K562 (cell line): ENCODE measurements around the gene PTGES3L. TPM values are rescaled to one million over a fixed set of nuclear protein-coding genes. Genes with fewer than 3 reads are reported as not detected.

Source experiments
- CREB1 ChIP-seq, 2 experiments: sonication (generic) in 1 of 2; formaldehyde crosslinking in 1 of 2; IDR thresholded peaks; 2 replicates each; pipeline versions ENCODE4 v1.6.1 to v1.8.0; 2012 to 2022; ENCODE audit warnings: inconsistent platforms in 1 of 2, mild to moderate bottlenecking in 1 of 2, missing genetic modification reagents in 1 of 2, moderate library complexity in 1 of 2
- ILF3 ChIP-seq: fragments of 450-650 bp; IDR thresholded peaks from 2 replicates; pipeline ENCODE4 v1.6.1; 2018; ENCODE audit warnings: antibody characterized with exemption, mild to moderate bottlenecking, moderate library complexity, borderline replicate concordance
- KDM5B ChIP-seq: fragments of 200-600 bp; sonication (generic); IDR thresholded peaks from 2 replicates; pipeline ENCODE4 v1.6.1; 2012; ENCODE audit warnings: low read depth, mild to moderate bottlenecking, moderate library complexity, low read length, control low read depth, inconsistent platforms; ENCODE audit not compliant: insufficient replicate concordance
- ZKSCAN1 ChIP-seq: fragments of 150-350 bp; IDR thresholded peaks from 2 replicates; pipeline ENCODE4 v1.6.1; 2016; ENCODE audit warnings: low read depth, low read length
- ZNF431 ChIP-seq: sonication (generic); formaldehyde crosslinking; IDR thresholded peaks from 2 replicates; pipeline ENCODE4 v1.8.0; 2022; ENCODE audit warnings: mild to moderate bottlenecking, missing genetic modification reagents
- polyA plus RNA-seq, 8 experiments: library from polyadenylated mRNA; depleted of rRNA in 4 of 8; stranded (reverse) in 5 of 8; unstranded in 3 of 8; fragments of >200 nt; fragmentation: Nextera tagmentation in 2 of 8; fragmentation: Illumina TruSeq in 1 of 8; extraction: Ambion mirVana in 2 of 8; extraction: Trizol in 1 of 8; gene quantifications; 2 replicates each; pipeline versions ENCODE4 v1.2.1 to v1.2.3, GENCODE V29; 2011 to 2014; ENCODE audit warnings: inconsistent platforms in 1 of 8, missing spikeins in 1 of 8
- total RNA-seq, 7 experiments: library from RNA; depleted of rRNA in 6 of 7; stranded (reverse); fragments of >200 nt in 6 of 7; fragmentation: Illumina TruSeq in 2 of 7; extraction: Trizol in 2 of 7; gene quantifications; 2 replicates each; pipeline versions ENCODE4 v1.2.1 to v1.2.3, GENCODE V29; 2011 to 2021; ENCODE audit warnings: low replicate concordance in 1 of 7
- TF ChIP-seq, protein P1 (sequence below), 3 experiments: fragments of 200-800 bp in 1 of 3; fragments of 250-450 bp in 1 of 3; fragments of 450-650 bp in 1 of 3; sonication (Bioruptor Pico) in 1 of 3; sonication (Bioruptor generic) in 1 of 3; formaldehyde crosslinking in 1 of 3; IDR thresholded peaks; 2 replicates each; pipeline versions ENCODE4 v1.6.1 to v1.8.0; 2016 to 2022; ENCODE audit warnings: mild to moderate bottlenecking in 2 of 3, missing genetic modification characterization in 2 of 3, missing compliant biosample characterization in 1 of 3, moderate library complexity in 1 of 3
- TF ChIP-seq, protein P2 (sequence below): fragments of 250-450 bp; sonication (Bioruptor Pico); IDR thresholded peaks from 2 replicates; pipeline ENCODE4 v1.5.0; 2020; ENCODE audit warnings: mild to moderate bottlenecking, borderline replicate concordance
- TF ChIP-seq, protein P3 (sequence below), 2 experiments: fragments of 450-650 bp; conservative IDR thresholded peaks; 2 replicates each; pipeline ENCODE4 v1.6.1; 2017; ENCODE audit warnings: mild to moderate bottlenecking in 2 of 2, moderate library complexity in 2 of 2
- TF ChIP-seq, protein P4 (sequence below): fragments of 450-650 bp; IDR thresholded peaks from 2 replicates; pipeline ENCODE4 v1.6.1; 2017; ENCODE audit warnings: antibody characterized with exemption, mild to moderate bottlenecking
- TF ChIP-seq, protein P5 (sequence below): fragments of 450-650 bp; IDR thresholded peaks from 2 replicates; pipeline ENCODE4 v1.6.1; 2016

The PTGES3L gene
- total and polyA plus RNA-seq, 9 of the 15 experiments (the other 6 are each of a cell fraction or from before 2014, with no cell fraction given): 6.0 to 16.0 (median 9.6) TPM

DNA sequence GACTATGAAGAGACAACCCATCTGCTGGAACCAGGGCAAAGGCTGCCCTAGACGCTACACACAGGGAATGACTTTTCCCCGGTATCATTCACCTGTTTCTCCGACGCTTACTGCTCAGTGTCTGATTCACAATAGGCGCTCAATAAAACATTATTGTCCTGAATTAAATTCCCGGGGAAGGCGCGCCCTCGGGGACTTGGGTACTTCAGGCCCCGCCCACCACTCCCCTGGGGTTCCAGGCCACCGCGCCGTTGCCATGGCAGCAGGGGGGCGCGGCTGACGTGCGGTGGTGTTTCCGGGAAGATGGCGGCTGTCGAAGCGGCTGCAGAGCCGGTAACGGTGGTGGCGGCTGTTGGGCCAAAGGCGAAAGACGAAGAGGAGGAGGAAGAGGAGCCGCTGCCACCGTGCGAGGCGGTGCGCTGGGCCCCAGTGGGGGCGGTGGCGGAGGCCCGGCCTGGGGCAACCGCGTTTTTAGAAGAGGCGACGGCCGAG lies 440 bp upstream of the PTGES3L start, which contains the start of gene RUNDC1 (continued):
- TF ChIP-seq, protein P1, sequence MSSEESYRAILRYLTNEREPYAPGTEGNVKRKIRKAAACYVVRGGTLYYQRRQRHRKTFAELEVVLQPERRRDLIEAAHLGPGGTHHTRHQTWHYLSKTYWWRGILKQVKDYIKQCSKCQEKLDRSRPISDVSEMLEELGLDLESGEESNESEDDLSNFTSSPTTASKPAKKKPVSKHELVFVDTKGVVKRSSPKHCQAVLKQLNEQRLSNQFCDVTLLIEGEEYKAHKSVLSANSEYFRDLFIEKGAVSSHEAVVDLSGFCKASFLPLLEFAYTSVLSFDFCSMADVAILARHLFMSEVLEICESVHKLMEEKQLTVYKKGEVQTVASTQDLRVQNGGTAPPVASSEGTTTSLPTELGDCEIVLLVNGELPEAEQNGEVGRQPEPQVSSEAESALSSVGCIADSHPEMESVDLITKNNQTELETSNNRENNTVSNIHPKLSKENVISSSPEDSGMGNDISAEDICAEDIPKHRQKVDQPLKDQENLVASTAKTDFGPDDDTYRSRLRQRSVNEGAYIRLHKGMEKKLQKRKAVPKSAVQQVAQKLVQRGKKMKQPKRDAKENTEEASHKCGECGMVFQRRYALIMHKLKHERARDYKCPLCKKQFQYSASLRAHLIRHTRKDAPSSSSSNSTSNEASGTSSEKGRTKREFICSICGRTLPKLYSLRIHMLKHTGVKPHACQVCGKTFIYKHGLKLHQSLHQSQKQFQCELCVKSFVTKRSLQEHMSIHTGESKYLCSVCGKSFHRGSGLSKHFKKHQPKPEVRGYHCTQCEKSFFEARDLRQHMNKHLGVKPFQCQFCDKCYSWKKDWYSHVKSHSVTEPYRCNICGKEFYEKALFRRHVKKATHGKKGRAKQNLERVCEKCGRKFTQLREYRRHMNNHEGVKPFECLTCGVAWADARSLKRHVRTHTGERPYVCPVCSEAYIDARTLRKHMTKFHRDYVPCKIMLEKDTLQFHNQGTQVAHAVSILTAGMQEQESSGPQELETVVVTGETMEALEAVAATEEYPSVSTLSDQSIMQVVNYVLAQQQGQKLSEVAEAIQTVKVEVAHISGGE (CRISPR knock-in tag; IDR thresholded peaks at IDR 0.05): no peak
- TF ChIP-seq ZNF431 (CRISPR knock-in tag): no peak
- TF ChIP-seq ZKSCAN1: no peak
- no peak for TF ChIP-seq KDM5B
- TF ChIP-seq, protein P2, sequence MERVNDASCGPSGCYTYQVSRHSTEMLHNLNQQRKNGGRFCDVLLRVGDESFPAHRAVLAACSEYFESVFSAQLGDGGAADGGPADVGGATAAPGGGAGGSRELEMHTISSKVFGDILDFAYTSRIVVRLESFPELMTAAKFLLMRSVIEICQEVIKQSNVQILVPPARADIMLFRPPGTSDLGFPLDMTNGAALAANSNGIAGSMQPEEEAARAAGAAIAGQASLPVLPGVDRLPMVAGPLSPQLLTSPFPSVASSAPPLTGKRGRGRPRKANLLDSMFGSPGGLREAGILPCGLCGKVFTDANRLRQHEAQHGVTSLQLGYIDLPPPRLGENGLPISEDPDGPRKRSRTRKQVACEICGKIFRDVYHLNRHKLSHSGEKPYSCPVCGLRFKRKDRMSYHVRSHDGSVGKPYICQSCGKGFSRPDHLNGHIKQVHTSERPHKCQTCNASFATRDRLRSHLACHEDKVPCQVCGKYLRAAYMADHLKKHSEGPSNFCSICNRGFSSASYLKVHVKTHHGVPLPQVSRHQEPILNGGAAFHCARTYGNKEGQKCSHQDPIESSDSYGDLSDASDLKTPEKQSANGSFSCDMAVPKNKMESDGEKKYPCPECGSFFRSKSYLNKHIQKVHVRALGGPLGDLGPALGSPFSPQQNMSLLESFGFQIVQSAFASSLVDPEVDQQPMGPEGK (CRISPR knock-in tag): no peak
- TF ChIP-seq, protein P3, sequence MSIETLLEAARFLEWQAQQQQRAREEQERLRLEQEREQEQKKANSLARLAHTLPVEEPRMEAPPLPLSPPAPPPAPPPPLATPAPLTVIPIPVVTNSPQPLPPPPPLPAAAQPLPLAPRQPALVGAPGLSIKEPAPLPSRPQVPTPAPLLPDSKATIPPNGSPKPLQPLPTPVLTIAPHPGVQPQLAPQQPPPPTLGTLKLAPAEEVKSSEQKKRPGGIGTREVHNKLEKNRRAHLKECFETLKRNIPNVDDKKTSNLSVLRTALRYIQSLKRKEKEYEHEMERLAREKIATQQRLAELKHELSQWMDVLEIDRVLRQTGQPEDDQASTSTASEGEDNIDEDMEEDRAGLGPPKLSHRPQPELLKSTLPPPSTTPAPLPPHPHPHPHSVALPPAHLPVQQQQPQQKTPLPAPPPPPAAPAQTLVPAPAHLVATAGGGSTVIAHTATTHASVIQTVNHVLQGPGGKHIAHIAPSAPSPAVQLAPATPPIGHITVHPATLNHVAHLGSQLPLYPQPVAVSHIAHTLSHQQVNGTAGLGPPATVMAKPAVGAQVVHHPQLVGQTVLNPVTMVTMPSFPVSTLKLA (conservative IDR thresholded peaks at IDR 0.05): peak; percentile 66 to 79
- TF ChIP-seq, protein P4, sequence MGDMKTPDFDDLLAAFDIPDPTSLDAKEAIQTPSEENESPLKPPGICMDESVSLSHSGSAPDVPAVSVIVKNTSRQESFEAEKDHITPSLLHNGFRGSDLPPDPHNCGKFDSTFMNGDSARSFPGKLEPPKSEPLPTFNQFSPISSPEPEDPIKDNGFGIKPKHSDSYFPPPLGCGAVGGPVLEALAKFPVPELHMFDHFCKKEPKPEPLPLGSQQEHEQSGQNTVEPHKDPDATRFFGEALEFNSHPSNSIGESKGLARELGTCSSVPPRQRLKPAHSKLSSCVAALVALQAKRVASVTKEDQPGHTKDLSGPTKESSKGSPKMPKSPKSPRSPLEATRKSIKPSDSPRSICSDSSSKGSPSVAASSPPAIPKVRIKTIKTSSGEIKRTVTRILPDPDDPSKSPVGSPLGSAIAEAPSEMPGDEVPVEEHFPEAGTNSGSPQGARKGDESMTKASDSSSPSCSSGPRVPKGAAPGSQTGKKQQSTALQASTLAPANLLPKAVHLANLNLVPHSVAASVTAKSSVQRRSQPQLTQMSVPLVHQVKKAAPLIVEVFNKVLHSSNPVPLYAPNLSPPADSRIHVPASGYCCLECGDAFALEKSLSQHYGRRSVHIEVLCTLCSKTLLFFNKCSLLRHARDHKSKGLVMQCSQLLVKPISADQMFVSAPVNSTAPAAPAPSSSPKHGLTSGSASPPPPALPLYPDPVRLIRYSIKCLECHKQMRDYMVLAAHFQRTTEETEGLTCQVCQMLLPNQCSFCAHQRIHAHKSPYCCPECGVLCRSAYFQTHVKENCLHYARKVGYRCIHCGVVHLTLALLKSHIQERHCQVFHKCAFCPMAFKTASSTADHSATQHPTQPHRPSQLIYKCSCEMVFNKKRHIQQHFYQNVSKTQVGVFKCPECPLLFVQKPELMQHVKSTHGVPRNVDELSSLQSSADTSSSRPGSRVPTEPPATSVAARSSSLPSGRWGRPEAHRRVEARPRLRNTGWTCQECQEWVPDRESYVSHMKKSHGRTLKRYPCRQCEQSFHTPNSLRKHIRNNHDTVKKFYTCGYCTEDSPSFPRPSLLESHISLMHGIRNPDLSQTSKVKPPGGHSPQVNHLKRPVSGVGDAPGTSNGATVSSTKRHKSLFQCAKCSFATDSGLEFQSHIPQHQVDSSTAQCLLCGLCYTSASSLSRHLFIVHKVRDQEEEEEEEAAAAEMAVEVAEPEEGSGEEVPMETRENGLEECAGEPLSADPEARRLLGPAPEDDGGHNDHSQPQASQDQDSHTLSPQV: no peak
- TF ChIP-seq ILF3: no peak
- TF ChIP-seq CREB1 (IDR thresholded peaks at IDR 0.05): 0 out of 2 replicates have a peak, but pooled peaks have one; percentile 39
- no peak for TF ChIP-seq CREB1 (CRISPR knock-in tag; IDR thresholded peaks at IDR 0.05)
- TF ChIP-seq, protein P5, sequence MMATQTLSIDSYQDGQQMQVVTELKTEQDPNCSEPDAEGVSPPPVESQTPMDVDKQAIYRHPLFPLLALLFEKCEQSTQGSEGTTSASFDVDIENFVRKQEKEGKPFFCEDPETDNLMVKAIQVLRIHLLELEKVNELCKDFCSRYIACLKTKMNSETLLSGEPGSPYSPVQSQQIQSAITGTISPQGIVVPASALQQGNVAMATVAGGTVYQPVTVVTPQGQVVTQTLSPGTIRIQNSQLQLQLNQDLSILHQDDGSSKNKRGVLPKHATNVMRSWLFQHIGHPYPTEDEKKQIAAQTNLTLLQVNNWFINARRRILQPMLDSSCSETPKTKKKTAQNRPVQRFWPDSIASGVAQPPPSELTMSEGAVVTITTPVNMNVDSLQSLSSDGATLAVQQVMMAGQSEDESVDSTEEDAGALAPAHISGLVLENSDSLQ: peak; percentile 51
